Transverse colon (tissue), 4 donors: ENCODE results near the gene ZNF385B. TPM values are rescaled to one million over a fixed set of nuclear protein-coding genes. Genes with fewer than 3 reads are reported as not detected.

Source experiments
- DNase-seq: peaks from one replicate; pipeline ENCODE4 v3.0.0-alpha.2; 2019
- H3K27ac ChIP-seq, 4 donors: fragments of 200-600 bp; sonication (generic); 2 replicates each; pipeline ENCODE4 v1.5.1; 2016 to 2018; ENCODE audit warnings: inconsistent platforms in 4 of 4
- H3K27me3 ChIP-seq: fragments of 200-600 bp; sonication (generic); 2 replicates; pipeline ENCODE4 v1.5.1; 2017; ENCODE audit warnings: inconsistent platforms
- H3K36me3 ChIP-seq, 4 donors: fragments of 200-600 bp; sonication (generic); 2 replicates each; pipeline ENCODE4 v1.5.1; 2017 to 2019; ENCODE audit warnings: inconsistent platforms in 4 of 4
- H3K4me1 ChIP-seq, 4 donors: fragments of 200-600 bp; sonication (generic); 2 replicates each; pipeline ENCODE4 v1.5.1; 2017 to 2020; ENCODE audit warnings: inconsistent platforms in 4 of 4
- H3K4me3 ChIP-seq, 4 donors: fragments of 200-600 bp; sonication (generic); 1 replicate in 1 of 4; 2 replicates in 3 of 4; pipeline versions ENCODE4 v1.5.1 to v1.6.1; 2017 to 2019; ENCODE audit warnings: inconsistent platforms in 4 of 4
- H3K9me3 ChIP-seq, 2 donors: fragments of 200-600 bp; sonication (generic); 2 replicates each; pipeline ENCODE4 v1.5.1; 2017 to 2019; ENCODE audit warnings: inconsistent platforms in 2 of 2
- EP300 ChIP-seq: sonication (generic); formaldehyde crosslinking; IDR thresholded peaks from one replicate; pipeline ENCODE4 v1.6.1; 2017; ENCODE audit warnings: antibody characterized with exemption, low read depth
- POLR2A ChIP-seq: fragments of 450-650 bp; IDR thresholded peaks from one replicate; pipeline ENCODE4 v1.6.1; 2016; ENCODE audit warnings: antibody characterized with exemption, mild to moderate bottlenecking, moderate library complexity
- POLR2AphosphoS5 ChIP-seq, 3 donors: sonication (generic); formaldehyde crosslinking; IDR thresholded peaks; one replicate each; pipeline ENCODE4 v1.6.1; 2016; ENCODE audit warnings: antibody characterized with exemption in 3 of 3
- WGBS, 2 donors: methylation state at CpG; one replicate each; pipeline ENCODE4 v1.1.5; 2018; ENCODE audit warnings: low coverage in 1 of 2; 5-methylcytosine and 5-hydroxymethylcytosine counted together
- in situ Hi-C, 4 donors: fragments of 200-750 bp; cut with MboI; loops; one replicate each; pipeline versions ENCODE4 v1.15.0 to v1.15.1; 2017; ENCODE audit warnings: low sequenced_read_pairs in 3 of 4, low pct_ligation_motif_present in 1 of 4, low pct_unique_long_range_greater_than_20kb in 1 of 4
- intact Hi-C: fragments of 100-400 bp; cut with DNase I; formaldehyde crosslinking; loops from one replicate; pipeline ENCODE4 v1.15.1; 2023; ENCODE audit warnings: low total_unique reads
- total RNA-seq, 4 donors: library from RNA; depleted of rRNA; stranded (reverse); fragments of >200 nt; gene quantifications; one replicate each; pipeline ENCODE4 v1.1.0, GENCODE V29; 2016
- TF ChIP-seq, protein P1 (sequence below), 5 experiments: fragments of 200-600 bp in 3 of 5; fragments of 450-650 bp in 2 of 5; sonication (generic) in 3 of 5; IDR thresholded peaks; 1 replicate in 2 of 5; 2 replicates in 3 of 5; pipeline ENCODE4 v1.5.1; 2016 to 2017; ENCODE audit warnings: antibody characterized with exemption in 5 of 5, inconsistent platforms in 3 of 5, mild to moderate bottlenecking in 2 of 5, moderate library complexity in 1 of 5

ZNF385B gene
- total RNA-seq, 4 donors from 2014 or later: 1.2 to 6.0 (median 2.4) TPM

DNA sequence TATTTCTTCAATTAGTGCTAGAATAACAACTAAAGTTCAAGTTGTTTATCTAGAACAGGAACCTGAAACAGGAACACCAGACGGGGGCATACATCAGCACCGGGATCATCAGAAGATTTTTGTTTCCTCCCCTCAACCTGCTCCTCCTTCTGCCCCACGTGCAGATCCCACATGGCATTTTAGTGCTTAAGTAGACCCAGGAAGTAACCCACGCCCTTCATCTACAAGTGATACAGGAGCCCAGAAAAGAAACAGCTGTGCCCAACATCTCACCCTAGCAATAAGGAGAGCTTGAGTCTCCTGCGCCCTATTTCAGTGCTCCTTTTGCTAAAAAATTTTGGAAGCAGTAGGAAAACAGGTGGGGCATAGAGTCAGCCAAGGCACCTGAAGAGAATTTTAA is 5.2 kb downstream of the ZNF385B start:
- intact Hi-C loops (no loop called here), in situ Hi-C loops (no loop called here)
- H3K4me3 ChIP-seq: no peak overlapping the region
- TF ChIP-seq, protein P1, sequence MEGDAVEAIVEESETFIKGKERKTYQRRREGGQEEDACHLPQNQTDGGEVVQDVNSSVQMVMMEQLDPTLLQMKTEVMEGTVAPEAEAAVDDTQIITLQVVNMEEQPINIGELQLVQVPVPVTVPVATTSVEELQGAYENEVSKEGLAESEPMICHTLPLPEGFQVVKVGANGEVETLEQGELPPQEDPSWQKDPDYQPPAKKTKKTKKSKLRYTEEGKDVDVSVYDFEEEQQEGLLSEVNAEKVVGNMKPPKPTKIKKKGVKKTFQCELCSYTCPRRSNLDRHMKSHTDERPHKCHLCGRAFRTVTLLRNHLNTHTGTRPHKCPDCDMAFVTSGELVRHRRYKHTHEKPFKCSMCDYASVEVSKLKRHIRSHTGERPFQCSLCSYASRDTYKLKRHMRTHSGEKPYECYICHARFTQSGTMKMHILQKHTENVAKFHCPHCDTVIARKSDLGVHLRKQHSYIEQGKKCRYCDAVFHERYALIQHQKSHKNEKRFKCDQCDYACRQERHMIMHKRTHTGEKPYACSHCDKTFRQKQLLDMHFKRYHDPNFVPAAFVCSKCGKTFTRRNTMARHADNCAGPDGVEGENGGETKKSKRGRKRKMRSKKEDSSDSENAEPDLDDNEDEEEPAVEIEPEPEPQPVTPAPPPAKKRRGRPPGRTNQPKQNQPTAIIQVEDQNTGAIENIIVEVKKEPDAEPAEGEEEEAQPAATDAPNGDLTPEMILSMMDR (IDR thresholded peaks at IDR 0.05): no peak
- TF ChIP-seq EP300 (no peak), POLR2A (no peak), POLR2AphosphoS5 (IDR thresholded peaks at IDR 0.05) (no peak)
- H3K4me1 ChIP-seq: peaks cover 0 to 10% (median 9%) of the 10 kb centered on the region in 4 donors
- no peaks in the 10 kb centered on the region for H3K36me3 ChIP-seq
- H3K27me3 ChIP-seq: peaks cover 40% of the 10 kb centered on the region
- H3K9me3 ChIP-seq: no peaks in the 10 kb centered on the region
- 29 to 43% methylated on average over 4 to 5 of the region's 5 CpGs for WGBS, 2 donors
- H3K27ac ChIP-seq: peak overlapping the region in 1 of 4 donors; percentile 48
- DNase-seq: no peak

DNA sequence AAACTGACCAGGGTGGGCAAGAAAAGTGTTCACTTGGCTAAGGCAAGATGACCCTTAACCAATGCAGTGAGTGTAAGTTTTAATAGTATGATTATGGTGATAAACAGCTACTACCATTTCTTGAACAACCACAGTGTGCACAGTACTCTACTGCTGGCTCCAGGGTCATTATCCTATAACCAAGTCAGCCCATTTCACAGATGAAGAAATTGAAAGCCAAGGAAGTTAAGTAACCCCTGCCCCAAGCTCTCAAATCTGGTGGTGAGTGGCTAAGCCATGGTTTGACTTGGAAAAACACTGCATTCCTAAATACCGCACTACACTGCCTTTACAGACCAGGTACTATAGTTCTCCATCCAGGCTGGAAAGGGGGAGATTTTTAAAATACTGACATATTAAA is 5.7 kb downstream of the ZNF385B start:
- Histone ChIP-seq H3K4me3 (no peak overlapping the region), H3K9me3 (no peaks in the 10 kb centered on the region), H3K27me3 (peaks cover 35% of the 10 kb centered on the region), H3K27ac (peak overlapping the region in 1 of 4 donors; percentile 48), H3K36me3 (no peaks in the 10 kb centered on the region), H3K4me1 (peaks cover 0 to 6% (median 5%) of the 10 kb centered on the region in 4 donors)
- in situ Hi-C loops: no loop called here
- TF ChIP-seq, protein P1 (IDR thresholded peaks at IDR 0.05): no peak
- 95 to 100% methylated on average over 1 of the region's 1 CpG for WGBS, 2 donors
- intact Hi-C loops: no loop called here
- DNase-seq: no peak

DNA sequence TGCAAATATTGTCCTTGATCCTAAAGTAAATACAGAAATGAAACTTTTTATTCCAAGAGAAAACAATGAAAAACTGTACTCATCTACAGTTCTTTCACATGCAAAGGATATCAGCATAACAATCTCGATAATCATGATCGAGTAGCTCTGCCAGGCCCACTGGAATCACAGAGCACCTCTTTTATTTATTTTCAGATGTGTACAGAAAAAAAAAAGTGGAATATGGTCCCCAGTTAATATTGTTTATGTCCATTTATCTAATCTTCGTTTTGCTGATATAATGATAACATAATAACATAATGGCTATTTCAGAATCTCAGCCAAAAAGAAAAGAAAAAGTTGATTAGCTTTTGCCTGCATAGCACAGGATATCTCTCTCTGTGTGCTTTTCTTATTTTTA is 6.5 kb downstream of the ZNF385B start:
- Histone ChIP-seq H3K9me3 (no peaks in the 10 kb centered on the region), H3K36me3 (no peaks in the 10 kb centered on the region), H3K4me1 (no peaks in the 10 kb centered on the region), H3K27me3 (peaks cover 27% of the 10 kb centered on the region), H3K4me3 (no peak overlapping the region), H3K27ac (no peak overlapping the region)
- DNase-seq: no peak
- intact Hi-C loops: no loop called here
- in situ Hi-C loops: no loop called here
- 44 to 55% methylated on average over 3 of the region's 3 CpGs for WGBS, 2 donors
- TF ChIP-seq POLR2AphosphoS5 (IDR thresholded peaks at IDR 0.05) (no peak), POLR2A (no peak), EP300 (no peak)
- TF ChIP-seq, protein P1 (IDR thresholded peaks at IDR 0.05): no peak

DNA sequence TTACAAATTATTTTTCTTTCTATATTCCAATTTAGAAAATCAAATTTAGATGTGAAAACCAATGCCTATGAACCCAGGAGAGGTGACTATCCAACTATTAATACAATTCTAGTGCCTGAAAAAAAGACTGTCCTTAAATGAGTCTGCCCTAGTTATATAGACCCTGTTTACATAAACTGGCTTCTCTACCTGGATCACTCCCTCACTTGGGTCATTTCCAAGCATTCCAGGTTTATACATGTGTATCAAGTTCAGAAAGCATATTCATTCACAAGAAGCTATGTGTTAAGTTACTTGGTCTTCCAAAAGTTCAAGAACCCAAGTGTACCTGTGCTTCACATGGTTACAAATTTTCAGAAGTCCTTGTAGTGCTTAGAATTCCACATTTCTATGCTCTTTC is 8.3 kb downstream of the ZNF385B start:
- Histone ChIP-seq H3K4me3 (no peak overlapping the region), H3K9me3 (no peaks in the 10 kb centered on the region), H3K4me1 (no peaks in the 10 kb centered on the region), H3K27ac (no peak overlapping the region), H3K27me3 (peaks cover 9% of the 10 kb centered on the region), H3K36me3 (no peaks in the 10 kb centered on the region)
- no peak for DNase-seq
- in situ Hi-C loops (no loop called here), intact Hi-C loops (no loop called here)
- TF ChIP-seq EP300 (no peak), POLR2A (no peak), POLR2AphosphoS5 (IDR thresholded peaks at IDR 0.05) (no peak)
- TF ChIP-seq, protein P1 (IDR thresholded peaks at IDR 0.05): no peak
